B cell (primary cell): ENCODE measurements around the gene RNFT2.

ENCODE experiments used
- CTCF ChIP-seq: fragments of 200-600 bp; IDR thresholded peaks from one replicate; pipeline ENCODE4 v1.8.0; 2022; ENCODE audit warnings: antibody characterized with exemption, mild to moderate bottlenecking
- EZH2 ChIP-seq: IDR thresholded peaks from 2 replicates; pipeline ENCODE4 v1.6.1; 2012; ENCODE audit warnings: borderline replicate concordance, low read depth, mild to moderate bottlenecking, moderate library complexity, low read length; ENCODE audit not compliant: insufficient read depth, poor library complexity, severe bottlenecking

GRCh38 chr12:116750298-116750697 is 12.2 kb downstream of the RNFT2 start:
- TF ChIP-seq CTCF (no peak), EZH2 (no peak)
